Caco-2 (cell line): ENCODE results near the gene SH3BGRL3. TPM values are rescaled to one million over a fixed set of nuclear protein-coding genes. Genes with fewer than 3 reads are reported as not detected.

Experiments
- total RNA-seq: library from RNA; stranded (reverse); gene quantifications from 2 replicates; pipeline ENCODE4 v1.2.3, GENCODE V29; 2022

Gene SH3BGRL3
- total RNA-seq, 1 experiment from 2014 or later, result 73.4 TPM

Other genes starting within 250 kb of the SH3BGRL3 start
- 1.1 and 3.0 TPM in 2 replicates for gene SLC30A2, start 234.0 kb upstream of the SH3BGRL3 start, total RNA-seq
- not detected in 2 replicates for gene TRIM63, start 212.5 kb upstream of the SH3BGRL3 start, total RNA-seq
- gene PDIK1L, start 168.3 kb upstream of the SH3BGRL3 start, total RNA-seq, result 5.5 and 6.0 TPM in 2 replicates
- gene FAM110D, start 121.0 kb upstream of the SH3BGRL3 start, total RNA-seq, result 0.12 and 0.16 TPM in 2 replicates
- not detected in 2 replicates for gene C1orf232, start 111.1 kb upstream of the SH3BGRL3 start, total RNA-seq
- 50.0 and 50.8 TPM in 2 replicates for gene ZNF593, start 110.2 kb upstream of the SH3BGRL3 start, total RNA-seq
- gene ZNF593OS, start 108.3 kb upstream of the SH3BGRL3 start, total RNA-seq, result 0.45 TPM in 1 of 2 replicates, not detected in the other
- gene CNKSR1, start 102.6 kb upstream of the SH3BGRL3 start, total RNA-seq, result 15.6 and 16.1 TPM in 2 replicates
- 0.20 TPM in 1 of 2 replicates, not detected in the other for gene CATSPER4, start 89.5 kb upstream of the SH3BGRL3 start, total RNA-seq
- 19.7 and 22.4 TPM in 2 replicates for gene CEP85, start 45.9 kb upstream of the SH3BGRL3 start, total RNA-seq
- 12.5 TPM in 2 replicates for gene UBXN11, start 26.6 kb downstream of the SH3BGRL3 start, total RNA-seq
- gene CD52, start 37.9 kb downstream of the SH3BGRL3 start, total RNA-seq, result not detected in 2 replicates
- gene CRYBG2, start 74.0 kb downstream of the SH3BGRL3 start, total RNA-seq, result 63.3 and 66.1 TPM in 2 replicates
- not detected in 2 replicates for gene ZNF683, start 92.7 kb downstream of the SH3BGRL3 start, total RNA-seq
- 5.7 TPM in 2 replicates for gene LIN28A, start 130.7 kb downstream of the SH3BGRL3 start, total RNA-seq
- 46.9 and 55.6 TPM in 2 replicates for gene DHDDS, start 152.2 kb downstream of the SH3BGRL3 start, total RNA-seq
- gene HMGN2, start 192.4 kb downstream of the SH3BGRL3 start, total RNA-seq, result 389 and 421 TPM in 2 replicates
- gene RPS6KA1, start 249.7 kb downstream of the SH3BGRL3 start, total RNA-seq, result 26.9 and 29.0 TPM in 2 replicates